H1 (cell line): ENCODE data around the gene SLC8A1. TPM values are rescaled to one million over a fixed set of nuclear protein-coding genes. Genes with fewer than 3 reads are reported as not detected.

Experiments used
- CHD7 ChIP-seq: fragments of 300-600 bp; sonication (generic); IDR thresholded peaks from 2 replicates; pipeline ENCODE4 v1.7.1; 2012; ENCODE audit warnings: low read length, moderate library complexity, mild to moderate bottlenecking, inconsistent platforms; ENCODE audit not compliant: insufficient replicate concordance
- POU5F1 ChIP-seq: IDR thresholded peaks from 2 replicates; pipeline ENCODE4 v1.6.1; 2011; ENCODE audit warnings: low read depth, mild to moderate bottlenecking, low read length, moderate library complexity
- TAF7 ChIP-seq: optimal IDR thresholded peaks from 2 replicates; pipeline ENCODE3; 2011; ENCODE audit warnings: low read depth, mild to moderate bottlenecking, inconsistent platforms, low read length, moderate library complexity, borderline replicate concordance
- polyA plus RNA-seq, 7 experiments: library from polyadenylated mRNA; depleted of rRNA in 3 of 7; stranded (reverse) in 5 of 7; unstranded in 2 of 7; fragments of >200 nt in 5 of 7; fragments of 200-250 nt in 2 of 7; gene quantifications; 1 replicate in 5 of 7; 2 replicates in 1 of 7; 4 replicates in 1 of 7; pipeline versions ENCODE4 v1.2.1 to v1.2.3, GENCODE V29; 2011 to 2013; ENCODE audit warnings: missing spikeins in 2 of 7, mixed read lengths in 2 of 7
- total RNA-seq: library from RNA; stranded (reverse); fragmentation: NEBNext Ultra II Directional; extraction: Animal tissue kit (Norgen Biotek cat#: 25700); gene quantifications from 2 replicates; pipeline ENCODE4 v1.2.1, GENCODE V29; 2021

SLC8A1 gene
- total and polyA plus RNA-seq, 2 of the 8 experiments (the other 6 are each of a cell fraction or from before 2014, with no cell fraction given) = 0.68 to 3.6 TPM

GRCh38 chr2:40118622-40119021 is 333.3 kb downstream of the SLC8A1 start (continued):
- no peak for TF ChIP-seq CHD7
- TF ChIP-seq TAF7 = no peak
- no peak for TF ChIP-seq POU5F1
- TF ChIP-seq, all 59 proteins: peak for 0
